ENCODE results near the gene PRDM15.

PRDM15 gene

GRCh38 chr21:41845310-41846032, 33.7 kb downstream of the PRDM15 start:
- H3K4me1 ChIP-seq = no peaks in the 10 kb centered on the region
- H3K4me3 ChIP-seq = no peak overlapping the region
- H3K36me3 ChIP-seq (replicated peaks) = no peaks in the 10 kb centered on the region
- H3K9me3 ChIP-seq = no peaks in the 10 kb centered on the region
- no peak for DNase-seq (ENCODE audit: low spot score in 2 of 2)
- in situ Hi-C loops (cut with MboI; ENCODE audit: low sequenced_read_pairs) = no loop called here
- no peaks in the 10 kb centered on the region for H3K27me3 ChIP-seq (ENCODE audit: low read depth)

- no peak for DNase-seq (ENCODE audit: low spot score in 2 of 2)
- in situ Hi-C loops (cut with MboI; ENCODE audit: low sequenced_read_pairs) = no loop called here
- H3K36me3 ChIP-seq (replicated peaks) = no peaks in the 10 kb centered on the region
- H3K9me3 ChIP-seq = no peaks in the 10 kb centered on the region
- H3K27me3 ChIP-seq (ENCODE audit: low read depth) = no peaks in the 10 kb centered on the region
- no peaks in the 10 kb centered on the region for H3K4me1 ChIP-seq
- no peak overlapping the region for H3K4me3 ChIP-seq
Measured at GRCh38 chr21:41843584-41843983, 35.6 kb downstream of the PRDM15 start.

- DNase-seq (ENCODE audit: low spot score in 2 of 2) = no peak
- in situ Hi-C loops (cut with MboI; ENCODE audit: low sequenced_read_pairs) = no loop called here
- Histone ChIP-seq H3K9me3 (no peaks in the 10 kb centered on the region), H3K36me3 (replicated peaks) (no peaks in the 10 kb centered on the region), H3K4me1 (no peaks in the 10 kb centered on the region), H3K27me3 (ENCODE audit: low read depth) (no peaks in the 10 kb centered on the region), H3K4me3 (no peak overlapping the region)
Measured at GRCh38 chr21:41840880-41841279, 38.3 kb downstream of the PRDM15 start.

GRCh38 chr21:41839387-41840000, 39.6 kb downstream of the PRDM15 start:
- in situ Hi-C loops (cut with MboI; ENCODE audit: low sequenced_read_pairs) = no loop called here
- H3K36me3 ChIP-seq (replicated peaks) = no peaks in the 10 kb centered on the region
- H3K4me1 ChIP-seq = no peaks in the 10 kb centered on the region

GRCh38 chr21:41837756-41838297, 41.3 kb downstream of the PRDM15 start:
- no peaks in the 10 kb centered on the region for H3K9me3 ChIP-seq
- no peaks in the 10 kb centered on the region for H3K4me1 ChIP-seq
- H3K27me3 ChIP-seq (ENCODE audit: low read depth) = no peaks in the 10 kb centered on the region
- in situ Hi-C loops (cut with MboI; ENCODE audit: low sequenced_read_pairs) = no loop called here
- H3K36me3 ChIP-seq (replicated peaks) = no peaks in the 10 kb centered on the region
- DNase-seq (ENCODE audit: low spot score in 2 of 2) = no peak
- H3K4me3 ChIP-seq = no peak overlapping the region

More at GRCh38 chr21:41839387-41840000, 39.6 kb downstream of the PRDM15 start:
- no peaks in the 10 kb centered on the region for H3K9me3 ChIP-seq
- no peaks in the 10 kb centered on the region for H3K27me3 ChIP-seq (ENCODE audit: low read depth)
- no peak for DNase-seq (ENCODE audit: low spot score in 2 of 2)
- no peak overlapping the region for H3K4me3 ChIP-seq

GRCh38 chr21:41836166-41837015, 42.8 kb downstream of the PRDM15 start:
- Histone ChIP-seq H3K27me3 (ENCODE audit: low read depth) (no peaks in the 10 kb centered on the region), H3K9me3 (no peaks in the 10 kb centered on the region), H3K4me1 (no peaks in the 10 kb centered on the region), H3K4me3 (no peak overlapping the region), H3K36me3 (replicated peaks) (no peaks in the 10 kb centered on the region)
- DNase-seq (ENCODE audit: low spot score in 2 of 2) = no peak
- in situ Hi-C loops (cut with MboI; ENCODE audit: low sequenced_read_pairs) = no loop called here

GRCh38 chr21:41835711-41836154, 43.4 kb downstream of the PRDM15 start:
- H3K4me3 ChIP-seq = no peak overlapping the region

GRCh38 chr21:41834926-41835663, 44.0 kb downstream of the PRDM15 start:
- H3K27me3 ChIP-seq (ENCODE audit: low read depth) = no peaks in the 10 kb centered on the region
- no peaks in the 10 kb centered on the region for H3K4me1 ChIP-seq
- no peaks in the 10 kb centered on the region for H3K9me3 ChIP-seq
- H3K4me3 ChIP-seq = no peak overlapping the region
- no peaks in the 10 kb centered on the region for H3K36me3 ChIP-seq (replicated peaks)
- in situ Hi-C loops (cut with MboI; ENCODE audit: low sequenced_read_pairs) = no loop called here
- DNase-seq (ENCODE audit: low spot score in 2 of 2) = no peak

More at GRCh38 chr21:41835711-41836154, 43.4 kb downstream of the PRDM15 start:
- Histone ChIP-seq H3K27me3 (ENCODE audit: low read depth) (no peaks in the 10 kb centered on the region), H3K9me3 (no peaks in the 10 kb centered on the region), H3K36me3 (replicated peaks) (no peaks in the 10 kb centered on the region), H3K4me1 (no peaks in the 10 kb centered on the region)
- in situ Hi-C loops (cut with MboI; ENCODE audit: low sequenced_read_pairs) = no loop called here
- no peak for DNase-seq (ENCODE audit: low spot score in 2 of 2)

- Histone ChIP-seq H3K36me3 (replicated peaks) (no peaks in the 10 kb centered on the region), H3K4me3 (no peak overlapping the region), H3K4me1 (no peaks in the 10 kb centered on the region), H3K9me3 (no peaks in the 10 kb centered on the region), H3K27me3 (ENCODE audit: low read depth) (no peaks in the 10 kb centered on the region)
- no peak for DNase-seq (ENCODE audit: low spot score in 2 of 2)
- in situ Hi-C loops (cut with MboI; ENCODE audit: low sequenced_read_pairs) = no loop called here
Measured at GRCh38 chr21:41834252-41834925, 44.8 kb downstream of the PRDM15 start.

GRCh38 chr21:41833497-41834115, 45.5 kb downstream of the PRDM15 start:
- DNase-seq (ENCODE audit: low spot score in 2 of 2) = no peak
- in situ Hi-C loops (cut with MboI; ENCODE audit: low sequenced_read_pairs) = no loop called here
- Histone ChIP-seq H3K4me3 (no peak overlapping the region), H3K36me3 (replicated peaks) (no peaks in the 10 kb centered on the region), H3K4me1 (no peaks in the 10 kb centered on the region), H3K9me3 (no peaks in the 10 kb centered on the region), H3K27me3 (ENCODE audit: low read depth) (no peaks in the 10 kb centered on the region)

- no peaks in the 10 kb centered on the region for H3K9me3 ChIP-seq
- no peak for DNase-seq (ENCODE audit: low spot score in 2 of 2)
- no peaks in the 10 kb centered on the region for H3K4me1 ChIP-seq
- H3K27me3 ChIP-seq (ENCODE audit: low read depth) = no peaks in the 10 kb centered on the region
- in situ Hi-C loops (cut with MboI; ENCODE audit: low sequenced_read_pairs) = no loop called here
- H3K36me3 ChIP-seq (replicated peaks) = no peaks in the 10 kb centered on the region
- H3K4me3 ChIP-seq = no peak overlapping the region
Measured at GRCh38 chr21:41832596-41833496, 46.3 kb downstream of the PRDM15 start.
